Uterus (tissue), 4 donors: ENCODE data around the gene CCDC93. TPM values are rescaled to one million over a fixed set of nuclear protein-coding genes. Genes with fewer than 3 reads are reported as not detected.

Source experiments
- DNase-seq, 2 donors: peaks; one replicate each; pipeline ENCODE4 v3.0.0-alpha.2; 2019 to 2020
- H3K27ac ChIP-seq, 2 donors: fragments of 200-600 bp; sonication (generic); 1 replicate in 1 of 2; 2 replicates in 1 of 2; pipeline ENCODE4 v1.5.1; 2016 to 2018
- H3K27me3 ChIP-seq, 2 donors: fragments of 200-600 bp; sonication (generic); one replicate each; pipeline ENCODE4 v1.5.1; 2018 to 2019; ENCODE audit warnings: control low read depth in 1 of 2
- H3K36me3 ChIP-seq, 2 donors: fragments of 200-600 bp; sonication (generic); one replicate each; pipeline ENCODE4 v1.5.1; 2019; ENCODE audit warnings: control low read depth in 1 of 2
- H3K4me1 ChIP-seq, 2 donors: fragments of 200-600 bp; sonication (generic); one replicate each; pipeline ENCODE4 v1.5.1; 2018 to 2019; ENCODE audit warnings: control low read depth in 1 of 2
- H3K4me3 ChIP-seq, 2 donors: fragments of 200-600 bp; sonication (generic); 1 replicate in 1 of 2; 2 replicates in 1 of 2; pipeline ENCODE4 v1.5.1; 2018 to 2019; ENCODE audit warnings: mild to moderate bottlenecking in 1 of 2
- H3K9me3 ChIP-seq, 2 donors: fragments of 200-600 bp; sonication (generic); one replicate each; pipeline ENCODE4 v1.5.1; 2019; ENCODE audit warnings: control low read depth in 1 of 2
- CTCF ChIP-seq, 4 experiments: fragments of 200-600 bp in 2 of 4; fragments of 450-650 bp in 2 of 4; sonication (generic) in 2 of 4; IDR thresholded peaks; one replicate each; pipeline ENCODE4 v1.5.1; 2016 to 2019; ENCODE audit warnings: antibody characterized with exemption in 4 of 4, mild to moderate bottlenecking in 2 of 4, moderate library complexity in 1 of 4
- POLR2A ChIP-seq, 2 donors: fragments of 450-650 bp; IDR thresholded peaks; one replicate each; pipeline ENCODE4 v1.6.1; 2016; ENCODE audit warnings: antibody characterized with exemption in 2 of 2, mild to moderate bottlenecking in 1 of 2, moderate library complexity in 1 of 2
- intact Hi-C: fragments of 100-400 bp; cut with DNase I; formaldehyde crosslinking; loops from one replicate; pipeline ENCODE4 v1.15.1; 2023; ENCODE audit warnings: low total_unique reads
- total RNA-seq, 4 donors: library from RNA; depleted of rRNA in 3 of 4; stranded (reverse); fragments of >200 nt in 3 of 4; gene quantifications; one replicate each; pipeline versions ENCODE4 v1.1.0 to v1.2.4, GENCODE V29; 2014 to 2023
- donor health status: DM: yes; HTN: yes; CAD: no.

Gene CCDC93
- total RNA-seq, 4 donors from 2014 or later: 6.5 to 45.5 (median 32.7) TPM

GRCh38 chr2:117958186-117958585 is 55.7 kb downstream of the CCDC93 start:
- H3K27me3 ChIP-seq: no peaks in the 10 kb centered on the region
- intact Hi-C loops: no loop called here
- H3K4me3 ChIP-seq: no peak overlapping the region
- H3K9me3 ChIP-seq: no peaks in the 10 kb centered on the region
- no peaks in the 10 kb centered on the region for H3K36me3 ChIP-seq
- no peak for DNase-seq
- H3K27ac ChIP-seq: no peak overlapping the region
- TF ChIP-seq CTCF (IDR thresholded peaks at IDR 0.05) (no peak), POLR2A (IDR thresholded peaks at IDR 0.05) (no peak)
- H3K4me1 ChIP-seq: no peaks in the 10 kb centered on the region

GRCh38 chr2:117957616-117958015 is 56.3 kb downstream of the CCDC93 start:
- no peaks in the 10 kb centered on the region for H3K36me3 ChIP-seq
- DNase-seq: no peak
- no peaks in the 10 kb centered on the region for H3K4me1 ChIP-seq
- no peaks in the 10 kb centered on the region for H3K9me3 ChIP-seq
- H3K27ac ChIP-seq: no peak overlapping the region
- TF ChIP-seq CTCF (IDR thresholded peaks at IDR 0.05) (no peak), POLR2A (IDR thresholded peaks at IDR 0.05) (no peak)
- intact Hi-C loops: no loop called here
- H3K4me3 ChIP-seq: no peak overlapping the region
- H3K27me3 ChIP-seq: no peaks in the 10 kb centered on the region

GRCh38 chr2:117956036-117956796 is 57.7 kb downstream of the CCDC93 start:
- no peaks in the 10 kb centered on the region for H3K4me1 ChIP-seq
- no peak overlapping the region for H3K4me3 ChIP-seq
- no peaks in the 10 kb centered on the region for H3K9me3 ChIP-seq
- no peak for TF ChIP-seq POLR2A (IDR thresholded peaks at IDR 0.05)
- no peak for TF ChIP-seq CTCF (IDR thresholded peaks at IDR 0.05)
- intact Hi-C loops: no loop called here
- DNase-seq: no peak
- no peaks in the 10 kb centered on the region for H3K27me3 ChIP-seq
- no peaks in the 10 kb centered on the region for H3K36me3 ChIP-seq
- no peak overlapping the region for H3K27ac ChIP-seq

GRCh38 chr2:117953231-117953630 is 60.6 kb downstream of the CCDC93 start:
- intact Hi-C loops: no loop called here
- Histone ChIP-seq H3K9me3 (no peaks in the 10 kb centered on the region), H3K36me3 (no peaks in the 10 kb centered on the region), H3K4me1 (no peaks in the 10 kb centered on the region), H3K27ac (no peak overlapping the region), H3K27me3 (no peaks in the 10 kb centered on the region), H3K4me3 (no peak overlapping the region)
- TF ChIP-seq POLR2A (IDR thresholded peaks at IDR 0.05): no peak
- no peak for TF ChIP-seq CTCF (IDR thresholded peaks at IDR 0.05)
- DNase-seq: no peak

- Histone ChIP-seq H3K4me3 (no peak overlapping the region), H3K27me3 (no peaks in the 10 kb centered on the region), H3K36me3 (no peaks in the 10 kb centered on the region), H3K27ac (no peak overlapping the region), H3K9me3 (no peaks in the 10 kb centered on the region), H3K4me1 (no peaks in the 10 kb centered on the region)
- TF ChIP-seq CTCF (IDR thresholded peaks at IDR 0.05): no peak
- no peak for TF ChIP-seq POLR2A (IDR thresholded peaks at IDR 0.05)
- intact Hi-C loops: no loop called here
- DNase-seq: no peak
Measured at GRCh38 chr2:117952701-117953100, 61.2 kb downstream of the CCDC93 start.
